ENCODE data around the gene CMTM4.

DNA sequence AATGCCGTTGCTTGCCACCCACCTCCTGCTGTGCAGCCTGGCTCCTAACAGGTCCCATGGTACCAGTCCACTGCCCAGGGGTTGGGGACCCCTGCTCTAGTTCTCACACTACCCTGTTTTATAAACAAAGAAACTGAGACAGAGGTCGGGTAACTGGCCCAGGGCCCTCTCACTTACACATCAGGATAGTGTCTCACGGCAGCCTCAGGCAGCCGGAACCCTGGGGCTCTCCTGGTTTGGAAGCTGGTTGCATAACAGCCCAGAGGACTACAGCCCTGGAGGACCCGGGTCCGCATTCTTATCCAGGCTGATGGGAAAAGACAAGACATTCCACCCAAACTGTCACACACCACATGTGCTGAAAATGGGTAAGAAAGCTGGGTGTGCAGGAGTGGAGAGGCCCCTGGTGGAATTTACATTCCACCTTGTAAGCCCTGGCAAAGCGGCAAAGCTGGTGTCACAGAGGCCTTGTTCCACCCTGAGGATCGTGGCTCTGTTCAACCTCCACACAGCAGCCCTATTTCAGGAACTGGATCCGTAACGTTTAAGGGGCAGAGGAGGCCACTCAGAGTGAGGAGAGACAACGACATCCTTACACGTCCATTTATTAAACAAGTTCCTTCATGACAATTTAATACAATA, 82.3 kb downstream of the CMTM4 start:
- no peak; the same call in 1 of the 2 replicates for TF ChIP-seq POLR2AphosphoS5 (IDR thresholded peaks at IDR 0.05; ENCODE audit: borderline replicate concordance, low read depth, low read length)
- no peak for TF ChIP-seq EZH2 (IDR thresholded peaks at IDR 0.05)
- TF ChIP-seq FOXP2 (optimal IDR thresholded peaks at IDR 0.05; ENCODE audit: control extremely low read depth, extremely low read length, insufficient read depth), result no peak

Measured in SK-N-MC (cell line).